HEK293T (cell line): Measurements from ENCODE around the gene HOXC12.

Source experiments
- CTCF ChIA-PET: fragments of 350-600 bp; formaldehyde crosslinking; extraction: SDS; loops from one replicate; lab custom pipeline; 2021; ENCODE audit warnings: antibody characterized with exemption, inconsistent platforms; lab: Yijun Ruan, JAX
- POLR2A ChIA-PET: fragments of 350-600 bp; formaldehyde crosslinking; extraction: SDS; loops from one replicate; lab custom pipeline; 2020; ENCODE audit warnings: antibody characterized with exemption, inconsistent platforms; lab: Yijun Ruan, JAX
- DNase-seq: peaks from one replicate; pipeline ENCODE4 v3.0.0; 2012; ENCODE audit warnings: mixed read lengths; ENCODE audit errors: extremely low spot score
- ARNT ChIP-seq: fragments of 450-650 bp; IDR thresholded peaks from 2 replicates; pipeline ENCODE4 v1.6.1; 2017; ENCODE audit warnings: mild to moderate bottlenecking
- BHLHE40 ChIP-seq: fragments of 450-650 bp; IDR thresholded peaks from 2 replicates; pipeline ENCODE4 v1.6.1; 2016; ENCODE audit warnings: mild to moderate bottlenecking, moderate library complexity, borderline replicate concordance
- CTBP1 ChIP-seq: fragments of 450-650 bp; IDR thresholded peaks from 2 replicates; pipeline ENCODE4 v1.6.1; 2016; ENCODE audit warnings: borderline replicate concordance
- ELF4 ChIP-seq: fragments of 450-650 bp; IDR thresholded peaks from 2 replicates; pipeline ENCODE4 v1.6.1; 2017; ENCODE audit warnings: antibody characterized with exemption
- FOXA1 ChIP-seq: fragments of 450-650 bp; IDR thresholded peaks from 2 replicates; pipeline ENCODE4 v1.6.1; 2016; ENCODE audit warnings: mild to moderate bottlenecking
- FOXK2 ChIP-seq: fragments of 450-650 bp; IDR thresholded peaks from 2 replicates; pipeline ENCODE4 v1.6.1; 2016; ENCODE audit warnings: mild to moderate bottlenecking
- FOXM1 ChIP-seq: fragments of 450-650 bp; IDR thresholded peaks from 2 replicates; pipeline ENCODE4 v1.6.1; 2017; ENCODE audit warnings: mild to moderate bottlenecking, borderline replicate concordance
- HDGF ChIP-seq: fragments of 450-650 bp; IDR thresholded peaks from 2 replicates; pipeline ENCODE4 v1.6.1; 2017; ENCODE audit warnings: antibody characterized with exemption, borderline replicate concordance
- L3MBTL2 ChIP-seq: fragments of 450-650 bp; conservative IDR thresholded peaks from 2 replicates; pipeline ENCODE4 v1.6.1; 2016; ENCODE audit warnings: mild to moderate bottlenecking
- LEF1 ChIP-seq: fragments of 450-650 bp; IDR thresholded peaks from 2 replicates; pipeline ENCODE4 v1.6.1; 2017; ENCODE audit warnings: mild to moderate bottlenecking, borderline replicate concordance
- NFRKB ChIP-seq: fragments of 450-650 bp; IDR thresholded peaks from 2 replicates; pipeline ENCODE4 v1.6.1; 2016; ENCODE audit warnings: mild to moderate bottlenecking, moderate library complexity
- SP1 ChIP-seq: fragments of 450-650 bp; IDR thresholded peaks from 2 replicates; pipeline ENCODE4 v1.6.1; 2017
- SUZ12 ChIP-seq: fragments of 450-650 bp; IDR thresholded peaks from 2 replicates; pipeline ENCODE4 v1.6.1; 2016; ENCODE audit warnings: mild to moderate bottlenecking
- TARDBP ChIP-seq: fragments of 450-650 bp; IDR thresholded peaks from 2 replicates; pipeline ENCODE4 v1.6.1; 2016
- ZNF384 ChIP-seq: fragments of 450-650 bp; IDR thresholded peaks from 2 replicates; pipeline ENCODE4 v1.6.1; 2016
- TF ChIP-seq, protein P1 (sequence below): fragments of 450-650 bp; IDR thresholded peaks from 2 replicates; pipeline ENCODE4 v1.6.1; 2016

Gene HOXC12

DNA sequence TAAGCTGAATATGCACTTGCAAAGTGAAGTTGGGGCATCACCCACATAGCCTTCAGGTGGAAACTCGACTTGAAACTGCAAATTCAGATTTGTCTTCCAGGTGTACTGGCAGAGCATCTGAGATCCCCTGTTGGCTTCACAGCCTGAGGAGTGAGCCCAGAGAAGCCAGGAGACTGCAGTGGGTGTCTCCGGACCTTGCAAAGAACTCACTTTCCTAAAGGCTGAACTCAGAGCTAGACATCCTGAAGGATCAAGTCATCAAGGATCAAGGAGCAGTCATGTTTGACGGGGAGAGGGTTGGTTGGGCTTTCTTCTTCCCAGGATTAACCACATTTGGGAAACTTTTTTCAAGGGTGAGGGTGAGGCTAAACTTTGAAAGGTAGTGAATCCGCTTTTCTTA, 25.2 kb upstream of the HOXC12 start:
- ChIA-PET CTCF (no interaction called here), POLR2A (interaction anchor here (0.6 kb wide), 1 partner anchor 50 kb away, joined by 3 read pairs; no protein-coding TSS in a partner anchor)
- no peak for TF ChIP-seq CTBP1
- TF ChIP-seq ARNT, result no peak
- TF ChIP-seq, protein P1, sequence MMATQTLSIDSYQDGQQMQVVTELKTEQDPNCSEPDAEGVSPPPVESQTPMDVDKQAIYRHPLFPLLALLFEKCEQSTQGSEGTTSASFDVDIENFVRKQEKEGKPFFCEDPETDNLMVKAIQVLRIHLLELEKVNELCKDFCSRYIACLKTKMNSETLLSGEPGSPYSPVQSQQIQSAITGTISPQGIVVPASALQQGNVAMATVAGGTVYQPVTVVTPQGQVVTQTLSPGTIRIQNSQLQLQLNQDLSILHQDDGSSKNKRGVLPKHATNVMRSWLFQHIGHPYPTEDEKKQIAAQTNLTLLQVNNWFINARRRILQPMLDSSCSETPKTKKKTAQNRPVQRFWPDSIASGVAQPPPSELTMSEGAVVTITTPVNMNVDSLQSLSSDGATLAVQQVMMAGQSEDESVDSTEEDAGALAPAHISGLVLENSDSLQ, result no peak
- no peak for TF ChIP-seq SUZ12
- TF ChIP-seq LEF1, result no peak
- TF ChIP-seq TARDBP, result no peak
- TF ChIP-seq HDGF, result no peak
- no peak for TF ChIP-seq L3MBTL2
- TF ChIP-seq FOXA1, result no peak
- TF ChIP-seq ELF4, result no peak
- no peak for TF ChIP-seq SP1
- no peak for DNase-seq

DNA sequence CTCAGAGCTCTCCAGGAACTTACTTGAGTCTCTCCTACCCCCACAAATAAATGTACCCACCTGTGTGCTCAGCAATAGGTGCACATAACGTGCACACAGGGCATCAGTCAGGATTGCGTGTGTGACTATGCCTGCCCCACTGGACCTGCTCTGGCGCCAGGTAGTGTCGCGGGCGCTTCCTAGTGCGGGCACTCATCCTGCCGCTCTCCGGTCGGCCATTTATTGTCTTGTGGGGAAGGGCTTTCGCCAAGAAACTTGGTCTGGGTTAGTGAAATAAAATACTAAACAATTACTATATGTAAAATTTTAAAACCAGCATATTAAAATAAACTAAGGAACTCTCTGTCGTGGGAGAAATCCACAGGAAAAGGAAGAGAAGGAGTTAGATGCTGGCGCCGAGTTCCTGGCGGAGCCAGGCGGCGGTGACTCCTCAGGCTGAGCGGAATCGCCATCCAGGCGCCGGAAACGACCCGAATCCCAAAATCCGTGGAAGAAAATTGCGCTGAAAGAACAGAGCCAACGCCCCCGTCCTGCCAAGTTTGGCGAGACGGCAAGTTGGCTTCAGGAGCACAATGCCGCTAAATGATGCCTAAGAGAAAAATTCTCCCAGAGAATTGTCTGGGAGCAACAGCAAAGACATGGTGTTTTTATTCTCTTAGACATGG, 24.0 kb upstream of the HOXC12 start:
- no peak for TF ChIP-seq HDGF
- ChIA-PET POLR2A (no interaction called here), CTCF (no interaction called here)
- no peak for DNase-seq

DNA sequence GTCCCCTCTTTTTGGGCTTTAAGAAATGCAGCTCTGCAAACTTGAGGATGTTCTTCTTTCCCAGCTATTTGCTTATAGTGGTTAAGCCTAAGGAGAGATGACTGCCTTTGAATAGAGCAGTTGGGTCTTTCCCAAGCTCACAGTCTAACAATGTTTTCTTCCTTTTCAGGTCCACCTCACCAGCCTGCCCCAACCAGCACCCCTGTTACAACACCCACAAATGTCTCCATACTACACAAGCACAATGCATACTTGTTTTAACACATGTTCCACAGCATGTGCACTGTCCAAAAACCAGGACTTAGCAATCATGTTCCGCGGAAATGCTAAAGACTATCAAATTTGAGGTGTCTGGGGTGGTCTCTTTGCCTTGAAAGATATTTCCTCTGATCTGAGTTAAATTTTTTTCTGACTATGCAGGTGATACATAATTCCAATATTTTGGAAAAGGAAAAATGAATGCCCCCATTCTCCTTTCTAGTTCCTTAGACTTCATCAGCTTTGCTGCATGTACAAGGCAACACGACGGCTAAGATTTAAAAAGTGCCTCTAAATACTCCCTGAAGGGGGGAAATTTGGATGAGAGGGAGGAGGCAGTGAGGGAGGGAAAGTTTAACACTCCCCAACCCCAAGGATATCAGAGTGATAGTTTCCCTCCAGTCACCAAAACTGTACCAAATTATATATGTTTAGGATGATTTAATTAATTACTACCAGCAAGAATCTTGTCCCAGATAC, 22.7 kb upstream of the HOXC12 start:
- ChIA-PET POLR2A (no interaction called here), CTCF (no interaction called here)
- no peak for DNase-seq
- no peak for TF ChIP-seq FOXM1
- no peak for TF ChIP-seq LEF1
- no peak for TF ChIP-seq CTBP1
- no peak for TF ChIP-seq L3MBTL2
- no peak for TF ChIP-seq TARDBP
- no peak for TF ChIP-seq HDGF
- no peak for TF ChIP-seq SP1

DNA sequence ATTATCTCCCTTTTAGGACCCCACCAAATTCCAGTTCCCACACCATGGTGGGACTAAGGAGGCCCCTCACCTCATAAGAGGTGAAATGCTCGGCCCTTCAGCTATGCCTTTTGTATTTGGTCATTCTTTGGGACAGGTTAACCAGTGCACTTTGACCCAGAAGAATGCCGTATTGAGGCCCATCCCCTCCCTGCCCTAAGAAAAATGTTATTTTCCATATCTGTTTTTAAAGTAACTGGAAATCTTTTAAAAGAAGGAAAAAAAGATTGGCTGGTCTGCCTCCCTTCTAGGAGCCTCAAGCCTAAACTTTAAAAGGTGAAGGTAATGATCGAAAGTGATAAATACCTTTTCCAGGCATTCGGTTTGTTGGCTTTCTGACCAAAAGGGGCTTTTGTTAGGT, 21.8 kb upstream of the HOXC12 start:
- CTCF ChIA-PET, result no interaction called here
- no peak for DNase-seq
- TF ChIP-seq LEF1 (no peak), TARDBP (no peak), ARNT (no peak), L3MBTL2 (no peak), SUZ12 (no peak), HDGF (no peak), ELF4 (no peak), CTBP1 (no peak), SP1 (no peak), FOXA1 (no peak), NFRKB (no peak), FOXK2 (no peak)
- TF ChIP-seq, protein P1, result no peak

DNA sequence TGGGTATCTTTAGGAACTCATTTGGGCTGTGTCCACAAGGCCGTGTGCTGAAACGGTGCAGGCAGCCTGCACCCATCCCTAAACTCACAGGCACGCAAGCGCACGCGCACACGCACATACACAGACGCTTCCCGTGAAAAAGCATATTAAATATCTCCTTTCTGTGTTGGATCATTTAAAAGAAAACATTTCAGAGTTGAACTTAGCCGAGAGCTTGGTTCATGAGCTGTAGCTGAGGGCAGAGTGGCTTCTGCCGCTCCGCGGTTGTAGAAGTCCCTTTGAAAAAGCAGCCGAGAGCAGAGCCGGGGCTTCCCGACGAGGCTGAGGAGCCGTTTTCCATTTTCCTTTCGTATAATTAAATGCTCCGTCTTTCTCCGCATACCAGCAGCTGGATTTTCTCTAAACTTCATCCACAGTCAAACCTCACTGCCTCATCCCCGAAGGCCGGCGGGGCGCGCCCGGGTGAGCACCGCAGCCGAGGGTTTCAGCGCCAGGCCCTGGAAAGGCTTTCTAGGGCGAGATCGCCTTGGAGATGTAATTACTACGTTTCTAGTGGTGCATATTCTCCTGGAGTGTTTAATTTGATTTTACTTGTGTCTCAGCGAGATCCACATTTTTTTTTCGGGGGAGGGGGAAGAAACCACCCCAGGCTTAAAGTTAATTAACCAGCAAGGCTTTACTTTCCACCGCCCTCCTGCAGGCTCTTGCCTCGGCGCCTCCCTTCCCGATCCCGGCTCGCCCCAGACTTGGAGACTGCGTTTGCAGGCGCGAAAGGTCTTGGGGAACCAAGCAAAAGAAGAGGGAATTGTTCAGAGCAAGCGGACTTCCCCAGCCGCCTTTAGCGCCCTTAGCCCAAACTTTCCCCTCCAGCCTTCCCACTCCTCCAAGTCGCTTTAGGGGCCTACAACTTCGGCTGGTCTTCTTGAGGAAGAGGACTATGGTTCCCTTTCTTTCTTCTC, 19.0 kb upstream of the HOXC12 start:
- CTCF ChIA-PET, result interaction anchor here (0.8 kb wide), 1 partner anchor 41 kb away, joined by 3 read pairs; no protein-coding TSS in a partner anchor
- POLR2A ChIA-PET, result no interaction called here
- DNase-seq, result no peak
- no peak for TF ChIP-seq BHLHE40
- no peak for TF ChIP-seq SUZ12
- no peak for TF ChIP-seq FOXA1
- TF ChIP-seq, protein P1, result no peak
- no peak for TF ChIP-seq ELF4
- no peak for TF ChIP-seq NFRKB

More for the DNA sequence above, 21.8 kb upstream of the HOXC12 start:
- POLR2A ChIA-PET, result no interaction called here

DNA sequence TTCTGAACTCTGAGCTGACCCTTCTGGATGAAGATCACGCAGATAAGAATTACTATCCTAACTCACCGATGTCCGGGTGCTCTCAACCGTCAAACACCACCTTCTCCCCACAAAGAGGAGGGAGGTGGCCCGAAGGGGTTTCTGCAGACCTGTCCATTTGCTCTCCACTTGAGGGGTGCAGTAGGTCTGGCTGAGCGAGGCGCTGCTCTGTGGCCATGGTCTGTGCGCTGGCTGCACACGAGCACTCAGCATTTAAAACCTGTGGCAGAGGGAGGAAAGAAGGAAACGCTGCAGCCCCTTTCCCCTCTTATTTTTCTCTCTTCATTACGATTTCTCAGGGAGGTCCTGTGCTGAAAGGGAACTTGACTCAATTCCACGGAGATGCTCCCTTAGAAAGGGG, 17.6 kb upstream of the HOXC12 start:
- TF ChIP-seq ZNF384 (no peak), NFRKB (no peak), LEF1 (no peak), FOXM1 (no peak), ARNT (no peak), TARDBP (no peak), HDGF (no peak), CTBP1 (no peak), FOXK2 (no peak), SP1 (no peak), BHLHE40 (no peak), ELF4 (no peak), FOXA1 (no peak), L3MBTL2 (no peak), SUZ12 (no peak)
- TF ChIP-seq, protein P1, result no peak
- ChIA-PET CTCF (no interaction called here), POLR2A (interaction anchor here (1.0 kb wide), 1 partner anchor 40 kb away, joined by 3 read pairs; no protein-coding TSS in a partner anchor)

More for the DNA sequence above, 17.6 kb upstream of the HOXC12 start:
- no peak for DNase-seq
